Measurements from ENCODE around the gene DNMT3L.

- TF ChIP-seq CTCF (conservative IDR thresholded peaks at IDR 0.05; ENCODE audit: low read length) (no peak), EZH2phosphoT487 (IDR thresholded peaks at IDR 0.05; ENCODE audit: borderline replicate concordance) (no peak)
Observed at GRCh38 chr21:44281801-44282200, 20.1 kb upstream of the DNMT3L start.

Data from Loucy (cell line).